Measurements from ENCODE around the gene DHRS1.

GRCh38 chr14:24340606-24341005 lies 41.0 kb upstream of the DHRS1 start:
- TF ChIP-seq EP300 (IDR thresholded peaks at IDR 0.05) (no peak), POLR2AphosphoS5 (IDR thresholded peaks at IDR 0.05) (no peak)

Data from suprapubic skin (tissue), 4 donors.